ENCODE data around the gene PRPSAP2. TPM values are rescaled to one million over a fixed set of nuclear protein-coding genes. Genes with fewer than 3 reads are reported as not detected.

PRPSAP2 gene
- total RNA-seq, 1 experiment from 2014 or later: 33.6 TPM

- TF ChIP-seq CTCF (IDR thresholded peaks at IDR 0.05; ENCODE audit: unreplicated experiment): peak; percentile 94
- no TSS peak for BruUV-seq (replicated peaks)
- CTCF ChIA-PET: interaction anchor here (0.6 to 3.3 kb wide), 38 partner anchors 9 to 698 kb away, joined by 3 to 24 read pairs (median 4); partner anchors contain the start of genes FAM83G and SLC5A10
- Mint-ChIP-seq H3K27ac (ENCODE audit: low read depth, unreplicated experiment) (no peak overlapping the region), H3K36me3 (ENCODE audit: insufficient read depth, unreplicated experiment) (no peaks in the 10 kb centered on the region), H3K4me3 (ENCODE audit: unreplicated experiment) (no peak overlapping the region), H3K27me3 (ENCODE audit: insufficient read depth, unreplicated experiment) (no peaks in the 10 kb centered on the region), H3K4me1 (ENCODE audit: insufficient read depth, unreplicated experiment) (peaks cover 5% of the 10 kb centered on the region), H3K9me3 (ENCODE audit: unreplicated experiment) (no peaks in the 10 kb centered on the region)
- peak; percentile 73 for DNase-seq (ENCODE audit: unreplicated experiment)
- POLR2A ChIA-PET: interaction anchor here (1.1 to 1.6 kb wide), 2 partner anchors 9 to 43 kb away, joined by 3 read pairs; no protein-coding TSS in a partner anchor
- intact Hi-C loops (cut with micrococcal nuclease): no loop called here
Observed at GRCh38 chr17:18960803-18961511, 103.0 kb downstream of the PRPSAP2 start.

- H3K27ac Mint-ChIP-seq (ENCODE audit: low read depth, unreplicated experiment): no peak overlapping the region
- ChIA-PET POLR2A (interaction anchor here (0.8 to 1.6 kb wide), 2 partner anchors 8 to 43 kb away, joined by 3 to 8 read pairs; partner anchors contain the start of gene FAM83G), CTCF (interaction anchor here (0.6 to 3.3 kb wide), 30 partner anchors 8 to 699 kb away, joined by 3 to 24 read pairs (median 6); partner anchors contain the start of genes FAM83G and SLC5A10)
- H3K36me3 Mint-ChIP-seq (ENCODE audit: insufficient read depth, unreplicated experiment): no peaks in the 10 kb centered on the region
- H3K4me3 Mint-ChIP-seq (ENCODE audit: unreplicated experiment): no peak overlapping the region
- H3K9me3 Mint-ChIP-seq (ENCODE audit: unreplicated experiment): no peaks in the 10 kb centered on the region
- intact Hi-C loops (cut with micrococcal nuclease): no loop called here
- peaks cover 5% of the 10 kb centered on the region for H3K4me1 Mint-ChIP-seq (ENCODE audit: insufficient read depth, unreplicated experiment)
- DNase-seq (ENCODE audit: unreplicated experiment): no peak
- no peak for TF ChIP-seq CTCF (IDR thresholded peaks at IDR 0.05; ENCODE audit: unreplicated experiment)
- H3K27me3 Mint-ChIP-seq (ENCODE audit: insufficient read depth, unreplicated experiment): no peaks in the 10 kb centered on the region
- BruUV-seq (replicated peaks): no TSS peak
Observed at GRCh38 chr17:18961634-18962493, 103.9 kb downstream of the PRPSAP2 start.

GRCh38 chr17:18962494-18962815, 104.5 kb downstream of the PRPSAP2 start:
- TF ChIP-seq CTCF (IDR thresholded peaks at IDR 0.05; ENCODE audit: unreplicated experiment): no peak
- Mint-ChIP-seq H3K27ac (ENCODE audit: low read depth, unreplicated experiment) (no peak overlapping the region), H3K36me3 (ENCODE audit: insufficient read depth, unreplicated experiment) (no peaks in the 10 kb centered on the region), H3K4me3 (ENCODE audit: unreplicated experiment) (no peak overlapping the region), H3K4me1 (ENCODE audit: insufficient read depth, unreplicated experiment) (peaks cover 5% of the 10 kb centered on the region), H3K27me3 (ENCODE audit: insufficient read depth, unreplicated experiment) (no peaks in the 10 kb centered on the region), H3K9me3 (ENCODE audit: unreplicated experiment) (no peaks in the 10 kb centered on the region)
- BruUV-seq (replicated peaks): no TSS peak
- DNase-seq (ENCODE audit: unreplicated experiment): no peak
- POLR2A ChIA-PET: interaction anchor here (0.8 kb wide), 1 partner anchor 42 kb away, joined by 8 read pairs; the partner anchor contains the start of gene FAM83G
- CTCF ChIA-PET: interaction anchor here (1.1 to 3.3 kb wide), 3 partner anchors 42 to 61 kb away, joined by 3 to 22 read pairs (median 13); partner anchors contain the start of gene FAM83G
- intact Hi-C loops (cut with micrococcal nuclease): no loop called here
